Measurements from ENCODE around the gene GIT1. TPM values are rescaled to one million over a fixed set of nuclear protein-coding genes. Genes with fewer than 3 reads are reported as not detected.

The GIT1 gene
- total and polyA plus RNA-seq, 5 donors: 25.5 to 37.8 (median 32.0) TPM

DNA sequence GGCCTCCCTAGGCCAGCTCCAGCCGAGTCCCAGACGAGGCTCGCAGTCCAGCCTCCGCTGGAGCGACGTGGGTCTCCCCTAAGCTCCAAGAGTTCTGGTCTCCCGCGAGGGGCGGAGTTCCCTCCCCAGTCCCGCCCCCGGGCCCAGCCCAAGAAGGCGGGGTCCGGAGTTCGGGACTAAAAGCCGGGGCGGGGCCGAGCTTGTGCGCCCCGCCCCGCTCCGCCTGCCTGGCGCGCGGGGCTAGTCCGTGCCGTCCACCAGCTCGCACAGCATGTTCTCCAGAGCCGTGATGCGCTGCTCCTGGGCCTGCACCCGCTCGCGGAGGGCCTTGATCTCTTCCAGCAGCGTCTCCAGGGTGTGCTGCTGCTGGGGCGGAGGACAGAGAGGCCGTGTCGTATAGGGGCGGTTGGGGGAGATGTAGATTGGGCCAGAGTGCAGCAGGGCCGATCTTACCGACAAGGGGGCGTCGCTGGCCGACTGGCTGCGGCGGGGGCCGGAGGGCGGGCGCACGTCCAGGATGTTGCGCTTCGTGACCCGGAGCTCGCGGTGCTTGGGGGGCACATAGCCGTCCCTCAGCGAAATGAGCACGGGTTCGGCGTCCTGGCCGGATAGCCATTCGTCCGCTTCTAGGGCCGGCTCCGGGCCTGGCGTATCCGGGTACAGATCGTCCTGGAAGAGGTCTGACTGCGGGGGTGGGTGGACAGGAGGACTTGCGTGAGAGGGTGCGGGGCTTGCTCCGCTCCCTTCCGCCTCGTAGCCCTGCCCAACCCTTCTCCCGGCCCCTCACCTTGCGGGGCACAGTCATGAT is 26.2 kb upstream of the GIT1 start:
- Histone ChIP-seq H3K27me3 (ENCODE audit: control insufficient read depth, insufficient read depth) (no peaks in the 10 kb centered on the region), H3K9me3 (ENCODE audit: control insufficient read depth, low read length) (no peaks in the 10 kb centered on the region), H3K27ac (ENCODE audit: low read length) (no peak overlapping the region), H3K4me3 (ENCODE audit: low read length) (peak overlapping the region; percentile 5), H3K4me1 (ENCODE audit: control insufficient read depth, insufficient read depth, low read length) (peaks cover 8% of the 10 kb centered on the region)
- intact Hi-C loops (cut with DNase I): no loop called here
- WGBS: 17% methylated on average over 74 of the region's 74 CpGs
- DNase-seq (peak; percentile 87 to 97 (median 94)), ATAC-seq (peak; percentile 75 to 77)

DNA sequence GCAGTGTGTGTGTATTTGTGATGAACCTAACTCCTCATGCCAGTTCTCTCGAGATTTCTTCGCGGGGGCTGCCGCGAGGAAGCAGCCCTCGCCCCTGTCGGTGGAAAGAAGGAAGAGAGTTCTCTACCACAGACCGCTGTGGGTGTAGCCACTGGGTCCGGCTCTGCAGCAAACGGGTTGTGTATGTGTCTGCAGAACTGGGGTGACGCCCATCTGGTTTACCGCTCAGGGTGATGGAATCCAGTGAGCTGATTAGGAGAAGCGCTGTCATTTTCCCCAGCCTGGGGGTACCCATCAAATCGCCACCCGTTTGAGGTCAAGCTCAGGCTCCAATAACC is 25.6 kb upstream of the GIT1 start:
- no peak for ATAC-seq
- no peaks in the 10 kb centered on the region for H3K27me3 ChIP-seq (ENCODE audit: control insufficient read depth, insufficient read depth)
- no peak overlapping the region for H3K27ac ChIP-seq (ENCODE audit: low read length)
- 48% methylated on average over 15 of the region's 15 CpGs for WGBS
- peak; percentile 46 to 77 (median 71) for DNase-seq
- H3K9me3 ChIP-seq (ENCODE audit: control insufficient read depth, low read length): no peaks in the 10 kb centered on the region
- H3K4me1 ChIP-seq (ENCODE audit: control insufficient read depth, insufficient read depth, low read length): peaks cover 7% of the 10 kb centered on the region
- intact Hi-C loops (cut with DNase I): no loop called here
- H3K4me3 ChIP-seq (ENCODE audit: low read length): no peak overlapping the region

DNA sequence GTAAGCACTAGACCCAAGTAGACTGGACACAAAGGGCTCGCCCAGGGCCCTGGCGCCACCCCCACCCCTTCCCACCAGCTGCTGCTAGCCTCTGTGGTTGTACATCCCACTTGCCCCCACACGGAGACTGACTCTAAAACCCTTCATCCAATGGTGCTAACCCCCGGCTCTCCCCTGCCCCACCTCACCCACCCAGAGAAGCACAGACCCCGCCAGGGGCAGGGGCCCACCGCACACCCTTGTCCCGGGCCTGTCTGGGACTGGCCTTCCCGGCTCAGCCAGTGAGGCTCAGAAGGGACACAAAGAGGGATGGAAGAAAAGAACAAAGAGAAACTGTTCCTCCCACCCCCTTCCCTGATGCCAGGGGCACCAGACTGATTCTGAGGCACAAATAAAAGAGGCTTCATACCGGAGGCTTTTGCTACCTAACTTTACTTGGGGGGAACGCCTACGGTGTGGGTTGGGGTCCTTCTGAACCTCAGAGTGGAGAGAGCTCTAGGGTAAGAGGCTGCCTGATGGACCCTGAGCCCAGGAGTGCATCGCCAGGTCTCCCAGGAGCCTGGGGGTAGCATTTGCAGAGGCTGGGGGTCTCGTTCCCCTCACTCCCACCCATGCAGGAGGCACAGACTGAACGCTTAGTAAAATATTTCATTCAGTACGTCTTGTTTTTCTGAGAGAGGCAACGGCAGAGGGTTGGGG is 25.1 kb upstream of the GIT1 start:
- no peak overlapping the region for H3K4me3 ChIP-seq (ENCODE audit: low read length)
- H3K27ac ChIP-seq (ENCODE audit: low read length): no peak overlapping the region
- no peaks in the 10 kb centered on the region for H3K9me3 ChIP-seq (ENCODE audit: control insufficient read depth, low read length)
- H3K4me1 ChIP-seq (ENCODE audit: control insufficient read depth, insufficient read depth, low read length): peaks cover 6% of the 10 kb centered on the region
- peak in 2 of 3 donors; percentile 50 to 71 for DNase-seq
- intact Hi-C loops (cut with DNase I): no loop called here
- 71% methylated on average over 16 of the region's 16 CpGs for WGBS
- no peaks in the 10 kb centered on the region for H3K27me3 ChIP-seq (ENCODE audit: control insufficient read depth, insufficient read depth)
- ATAC-seq: no peak

DNA sequence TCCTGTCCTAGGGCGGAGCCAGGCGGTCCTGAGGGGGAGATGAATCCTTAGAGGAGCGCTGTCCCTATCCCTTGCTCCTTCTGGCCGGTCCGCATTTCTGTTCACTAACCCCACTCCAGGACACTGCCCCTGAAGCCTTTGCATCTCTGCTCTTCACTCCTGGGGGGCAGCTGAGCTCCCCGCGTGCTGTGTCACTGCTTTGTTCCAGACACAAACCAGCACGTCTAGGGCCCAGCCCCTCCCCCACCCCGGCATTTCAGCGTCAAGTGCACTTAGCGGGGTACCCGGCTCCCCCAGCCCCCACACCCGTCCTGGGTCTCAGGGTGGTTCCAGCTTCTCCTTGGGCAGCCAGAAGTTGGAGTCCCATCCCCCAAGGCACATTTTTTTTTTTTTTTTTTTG is 24.4 kb upstream of the GIT1 start:
- intact Hi-C loops (cut with DNase I): no loop called here
- ATAC-seq: no peak

DNA sequence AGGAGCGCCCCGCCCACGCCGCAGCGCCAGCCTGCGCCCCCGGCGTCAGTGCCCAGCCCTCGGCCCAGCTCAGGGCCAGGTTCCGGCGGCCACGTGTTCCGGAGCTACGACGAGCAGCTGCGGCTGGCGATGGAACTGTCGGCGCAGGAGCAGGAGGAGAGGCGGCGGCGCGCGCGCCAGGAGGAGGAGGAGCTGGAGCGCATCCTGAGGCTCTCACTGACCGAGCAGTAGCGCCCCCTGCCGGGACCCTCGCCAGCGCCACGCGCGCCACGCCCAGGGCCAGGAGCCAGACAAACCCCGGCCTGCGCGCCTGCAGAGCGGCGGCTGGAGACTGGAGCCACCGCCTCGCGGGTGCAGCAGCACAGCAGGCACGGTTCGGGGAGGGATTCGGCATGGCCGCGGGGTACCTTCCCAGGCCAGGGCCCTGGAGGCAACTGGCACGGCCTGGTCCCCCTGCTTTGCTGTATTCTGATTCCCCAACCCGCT is 23.9 kb upstream of the GIT1 start:
- Histone ChIP-seq H3K9me3 (ENCODE audit: control insufficient read depth, low read length) (no peaks in the 10 kb centered on the region), H3K27me3 (ENCODE audit: control insufficient read depth, insufficient read depth) (no peaks in the 10 kb centered on the region), H3K4me3 (ENCODE audit: low read length) (no peak overlapping the region), H3K4me1 (ENCODE audit: control insufficient read depth, insufficient read depth, low read length) (peaks cover 4% of the 10 kb centered on the region), H3K27ac (ENCODE audit: low read length) (no peak overlapping the region)
- intact Hi-C loops (cut with DNase I): no loop called here
- DNase-seq (peak; percentile 96 to 99 (median 99)), ATAC-seq (peak; percentile 74 to 76)
- WGBS: 1% methylated on average over 50 of the region's 50 CpGs

More for the DNA sequence above, 24.4 kb upstream of the GIT1 start:
- 25% methylated on average over 13 of the region's 13 CpGs for WGBS
- Histone ChIP-seq H3K27me3 (ENCODE audit: control insufficient read depth, insufficient read depth) (no peaks in the 10 kb centered on the region), H3K27ac (ENCODE audit: low read length) (no peak overlapping the region), H3K9me3 (ENCODE audit: control insufficient read depth, low read length) (no peaks in the 10 kb centered on the region), H3K4me1 (ENCODE audit: control insufficient read depth, insufficient read depth, low read length) (peaks cover 4% of the 10 kb centered on the region), H3K4me3 (ENCODE audit: low read length) (no peak overlapping the region)
- DNase-seq: peak; percentile 45 to 79 (median 74)

DNA sequence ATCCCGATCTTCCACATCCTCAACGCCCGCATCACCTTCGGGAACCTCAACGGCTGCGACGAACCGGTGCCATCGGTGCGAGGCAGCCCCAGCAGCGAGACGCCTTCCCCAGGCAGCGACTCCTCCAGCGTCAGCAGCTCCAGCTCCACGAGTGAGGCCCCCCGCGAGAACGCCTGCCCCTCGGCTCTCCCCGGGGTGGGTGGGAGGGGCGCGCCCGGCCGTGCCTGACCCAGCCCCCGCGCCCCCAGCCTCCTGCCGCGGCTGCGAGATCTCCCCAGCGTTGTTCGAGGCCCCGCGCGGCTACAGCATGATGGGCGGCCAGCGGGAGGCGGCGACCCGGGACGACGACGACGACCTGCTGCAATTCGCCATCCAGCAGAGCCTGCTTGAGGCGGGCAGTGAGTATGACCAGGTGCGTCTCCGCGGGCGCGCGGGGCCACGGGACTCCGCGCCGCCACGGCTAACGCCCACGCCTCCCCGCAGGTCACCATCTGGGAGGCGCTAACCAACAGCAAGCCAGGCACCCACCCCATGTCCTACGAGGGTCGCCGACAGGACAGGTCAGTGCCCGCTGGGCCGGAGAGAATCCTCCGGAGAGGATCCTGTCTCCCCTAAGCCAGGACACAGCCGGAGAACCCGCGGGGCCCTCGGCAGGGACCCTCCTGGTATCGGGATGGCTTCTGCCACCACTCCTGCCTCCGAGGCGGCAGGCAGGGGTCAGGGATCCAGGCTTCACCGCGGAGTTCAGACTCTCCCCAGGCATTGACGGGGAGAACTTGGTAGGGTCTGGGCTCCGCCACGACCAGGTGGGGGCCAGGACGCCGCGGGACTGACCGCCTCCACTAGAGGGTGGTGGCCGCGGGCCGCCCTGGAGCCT is 23.2 kb upstream of the GIT1 start:
- ATAC-seq (no peak), DNase-seq (peak in 2 of 3 donors; percentile 64 to 74)
- no peak overlapping the region for H3K27ac ChIP-seq (ENCODE audit: low read length)
- WGBS: 51% methylated on average over 85 of the region's 85 CpGs
- H3K4me3 ChIP-seq (ENCODE audit: low read length): no peak overlapping the region
- no peaks in the 10 kb centered on the region for H3K9me3 ChIP-seq (ENCODE audit: control insufficient read depth, low read length)
- H3K4me1 ChIP-seq (ENCODE audit: control insufficient read depth, insufficient read depth, low read length): peaks cover 4% of the 10 kb centered on the region
- H3K27me3 ChIP-seq (ENCODE audit: control insufficient read depth, insufficient read depth): no peaks in the 10 kb centered on the region
- intact Hi-C loops (cut with DNase I): no loop called here

DNA sequence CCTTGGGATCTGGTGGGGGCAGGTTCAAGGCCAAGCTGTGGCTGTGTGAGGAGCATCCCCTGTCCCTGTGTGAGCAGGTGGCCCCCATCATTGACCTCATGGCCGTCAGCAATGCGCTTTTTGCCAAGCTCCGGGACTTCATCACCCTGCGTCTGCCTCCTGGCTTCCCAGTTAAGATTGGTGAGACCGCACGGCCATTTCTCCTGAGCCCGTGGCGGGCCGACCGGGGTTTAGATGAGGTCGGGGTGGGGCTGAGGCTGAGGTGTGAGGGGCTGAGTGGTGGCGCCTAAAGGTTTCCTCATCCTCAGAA is 22.6 kb upstream of the GIT1 start:
- Histone ChIP-seq H3K27me3 (ENCODE audit: control insufficient read depth, insufficient read depth) (no peaks in the 10 kb centered on the region), H3K27ac (ENCODE audit: low read length) (no peak overlapping the region), H3K9me3 (ENCODE audit: control insufficient read depth, low read length) (no peaks in the 10 kb centered on the region), H3K4me3 (ENCODE audit: low read length) (no peak overlapping the region), H3K4me1 (ENCODE audit: control insufficient read depth, insufficient read depth, low read length) (peaks cover 4% of the 10 kb centered on the region)
- DNase-seq (peak in 1 of 3 donors; percentile 60), ATAC-seq (no peak)
- 92% methylated on average over 12 of the region's 12 CpGs for WGBS
- intact Hi-C loops (cut with DNase I): no loop called here

DNA sequence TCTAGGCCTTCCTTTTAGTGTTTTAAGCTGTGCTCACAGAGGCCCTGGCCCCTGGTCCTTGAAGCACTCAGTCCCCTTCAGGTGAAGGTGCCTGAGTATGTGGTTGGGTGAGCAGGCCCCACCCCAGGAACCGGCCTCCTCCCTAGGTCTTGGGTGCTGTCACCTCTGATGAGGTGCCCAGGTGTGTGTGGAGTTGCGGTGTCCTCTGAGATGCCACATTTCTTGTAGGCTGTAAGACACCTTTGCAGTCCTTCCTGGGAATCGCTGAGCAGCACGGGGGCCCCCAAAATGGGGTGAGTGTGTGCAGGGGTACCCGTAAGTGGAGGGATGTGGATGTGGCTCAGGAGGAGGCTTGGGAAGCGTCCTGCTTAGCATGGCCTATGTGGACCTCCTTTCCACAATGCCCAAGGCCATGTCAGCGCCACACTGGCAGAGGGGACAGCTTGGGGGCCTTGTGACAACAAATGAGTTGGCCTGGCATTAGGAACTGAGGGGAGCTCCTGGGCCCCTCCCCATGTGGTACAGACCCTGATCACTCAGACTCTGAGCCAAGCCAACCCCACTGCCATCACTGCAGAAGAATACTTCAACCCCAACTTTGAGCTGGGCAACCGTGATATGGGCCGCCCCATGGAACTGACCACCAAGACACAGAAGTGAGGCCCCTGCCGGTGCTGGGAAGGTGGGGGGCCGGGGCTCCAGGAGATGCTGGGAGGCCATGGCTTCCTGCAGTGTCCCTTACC is 22.1 kb upstream of the GIT1 start:
- intact Hi-C loops (cut with DNase I): no loop called here
- H3K9me3 ChIP-seq (ENCODE audit: control insufficient read depth, low read length): no peaks in the 10 kb centered on the region

DNA sequence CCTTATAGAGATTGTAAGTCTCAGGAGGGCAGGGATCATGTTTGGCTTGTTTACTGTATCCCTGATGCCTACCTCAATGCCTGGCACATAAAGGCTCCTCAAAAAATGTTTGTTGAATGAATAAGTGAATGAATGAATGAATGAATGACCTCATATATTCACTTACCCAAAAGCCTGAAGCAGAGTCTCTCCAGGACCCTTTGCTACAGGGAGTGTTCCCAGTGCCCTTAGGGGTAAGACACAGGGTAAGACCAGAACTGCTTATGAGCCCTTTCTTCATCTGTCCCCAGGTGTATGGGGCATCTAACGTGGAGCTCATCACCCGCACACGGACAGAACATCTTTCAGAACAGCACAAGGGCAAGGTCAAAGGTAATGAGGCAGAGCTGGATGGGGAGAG is 20.9 kb upstream of the GIT1 start:
- H3K4me1 ChIP-seq (ENCODE audit: control insufficient read depth, insufficient read depth, low read length): peaks cover 4% of the 10 kb centered on the region
- intact Hi-C loops (cut with DNase I): no loop called here
- H3K27me3 ChIP-seq (ENCODE audit: control insufficient read depth, insufficient read depth): no peaks in the 10 kb centered on the region
- H3K27ac ChIP-seq (ENCODE audit: low read length): no peak overlapping the region
- DNase-seq (no peak), ATAC-seq (no peak)
- no peaks in the 10 kb centered on the region for H3K9me3 ChIP-seq (ENCODE audit: control insufficient read depth, low read length)
- WGBS: 78% methylated on average over 3 of the region's 3 CpGs
- no peak overlapping the region for H3K4me3 ChIP-seq (ENCODE audit: low read length)

More for the DNA sequence above, 22.1 kb upstream of the GIT1 start:
- H3K27me3 ChIP-seq (ENCODE audit: control insufficient read depth, insufficient read depth): no peaks in the 10 kb centered on the region
- H3K4me1 ChIP-seq (ENCODE audit: control insufficient read depth, insufficient read depth, low read length): peaks cover 4% of the 10 kb centered on the region
- no peak for ATAC-seq
- H3K27ac ChIP-seq (ENCODE audit: low read length): no peak overlapping the region
- peak in 1 of 3 donors; percentile 40 for DNase-seq
- 98% methylated on average over 11 of the region's 11 CpGs for whole genome bisulfite sequencing
- H3K4me3 ChIP-seq (ENCODE audit: low read length): no peak overlapping the region

DNA sequence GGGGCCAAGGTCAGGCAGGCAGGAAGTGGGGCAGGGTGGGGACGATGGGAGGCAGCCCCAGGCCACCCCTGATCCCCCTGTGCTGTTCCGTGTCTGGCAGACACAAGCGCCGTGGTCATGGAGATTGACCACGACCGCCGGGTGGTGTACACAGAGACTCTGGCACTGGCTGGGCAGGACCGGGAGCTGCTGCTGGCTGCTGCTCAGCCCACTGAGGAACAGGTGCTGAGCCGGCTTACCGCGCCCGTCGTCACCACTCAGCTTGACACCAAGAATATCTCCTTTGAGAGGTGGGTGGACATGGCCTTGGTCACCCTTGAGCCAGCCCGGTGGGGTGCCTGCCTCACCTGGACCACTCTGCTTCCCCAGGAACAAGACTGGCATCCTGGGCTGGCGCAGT is 19.5 kb upstream of the GIT1 start:
- 85% methylated on average over 15 of the region's 15 CpGs for WGBS
- Histone ChIP-seq H3K27ac (ENCODE audit: low read length) (no peak overlapping the region), H3K4me3 (ENCODE audit: low read length) (no peak overlapping the region), H3K9me3 (ENCODE audit: control insufficient read depth, low read length) (no peaks in the 10 kb centered on the region), H3K27me3 (ENCODE audit: control insufficient read depth, insufficient read depth) (no peaks in the 10 kb centered on the region), H3K4me1 (ENCODE audit: control insufficient read depth, insufficient read depth, low read length) (peaks cover 4% of the 10 kb centered on the region)
- intact Hi-C loops (cut with DNase I): no loop called here
- ATAC-seq: no peak
- peak in 1 of 3 donors; percentile 57 for DNase-seq
